HG03103 (cell line): ENCODE data around the gene IL11.

ENCODE experiments used
- ATAC-seq: cut with Tn5 transposase; IDR thresholded peaks from one replicate; pipeline ENCODE4 v1.9.1; 2021; ENCODE audit warnings: low read depth; ENCODE audit not compliant: unreplicated experiment

The IL11 gene

GRCh38 chr19:55353803-55354697 is 16.2 kb downstream of the IL11 start:
- ATAC-seq = no peak

- ATAC-seq = no peak
Measured at GRCh38 chr19:55353356-55353802, 16.9 kb downstream of the IL11 start.

GRCh38 chr19:55352549-55353145 is 17.6 kb downstream of the IL11 start:
- no peak for ATAC-seq

GRCh38 chr19:55352040-55352439 is 18.2 kb downstream of the IL11 start:
- ATAC-seq = no peak

GRCh38 chr19:55350620-55351315 is 19.5 kb downstream of the IL11 start:
- no peak for ATAC-seq

- ATAC-seq = no peak
Measured at GRCh38 chr19:55348317-55349034, 21.8 kb downstream of the IL11 start.

GRCh38 chr19:55347442-55348009 is 22.7 kb downstream of the IL11 start:
- no peak for ATAC-seq

- ATAC-seq = no peak
Measured at GRCh38 chr19:55346725-55347441, 23.4 kb downstream of the IL11 start.

- ATAC-seq = no peak
Measured at GRCh38 chr19:55345818-55346724, 24.2 kb downstream of the IL11 start.

- ATAC-seq = no peak
Measured at GRCh38 chr19:55345101-55345817, 25.0 kb downstream of the IL11 start.

- no peak for ATAC-seq
Measured at GRCh38 chr19:55344444-55344843, 25.8 kb downstream of the IL11 start.

- no peak for ATAC-seq
Measured at GRCh38 chr19:55341595-55342531, 28.4 kb downstream of the IL11 start.

- ATAC-seq = no peak
Measured at GRCh38 chr19:55341171-55341588, 29.1 kb downstream of the IL11 start.

- ATAC-seq = no peak
Measured at GRCh38 chr19:55340784-55341147, 29.5 kb downstream of the IL11 start.

GRCh38 chr19:55339889-55340783 is 30.1 kb downstream of the IL11 start:
- ATAC-seq = no peak
